H9 (cell line): ENCODE measurements around the gene ASB8. TPM values are rescaled to one million over a fixed set of nuclear protein-coding genes. Genes with fewer than 3 reads are reported as not detected.

Source experiments
- DNase-seq: peaks from one replicate; pipeline ENCODE4 v3.0.0-alpha.2; 2017
- H2AFZ ChIP-seq: one replicate; pipeline ENCODE4 v1.6.1; 2013; ENCODE audit warnings: mild to moderate bottlenecking, low read length, control low read depth, moderate library complexity
- H2AK5ac ChIP-seq: 2 replicates; pipeline ENCODE4 v1.6.1; 2013; ENCODE audit warnings: low read length, control low read depth, mixed read lengths; ENCODE audit not compliant: insufficient read length
- H2BK120ac ChIP-seq: one replicate; pipeline ENCODE4 v1.6.1; 2013; ENCODE audit warnings: low read depth, mild to moderate bottlenecking, low read length, control low read depth, inconsistent platforms; ENCODE audit not compliant: poor library complexity, severe bottlenecking
- H2BK12ac ChIP-seq: 2 replicates; pipeline ENCODE4 v1.6.1; 2013; ENCODE audit warnings: low read length, control low read depth, mixed read lengths, low read depth; ENCODE audit not compliant: insufficient read length
- H2BK15ac ChIP-seq: 2 replicates; pipeline ENCODE4 v1.6.1; 2013; ENCODE audit warnings: low read depth, low read length, control low read depth
- H2BK20ac ChIP-seq: one replicate; pipeline ENCODE4 v1.6.1; 2013; ENCODE audit warnings: low read depth, mild to moderate bottlenecking, low read length, control low read depth, inconsistent platforms; ENCODE audit not compliant: poor library complexity, severe bottlenecking
- H2BK5ac ChIP-seq: 2 replicates; pipeline ENCODE4 v1.6.1; 2013; ENCODE audit warnings: low read length, control low read depth, mixed read lengths; ENCODE audit not compliant: insufficient read length
- H3K14ac ChIP-seq: 2 replicates; pipeline ENCODE4 v1.6.1; 2013; ENCODE audit warnings: low read length, control low read depth; ENCODE audit not compliant: insufficient read depth
- H3K18ac ChIP-seq: 2 replicates; pipeline ENCODE4 v1.6.1; 2013; ENCODE audit warnings: low read depth, mild to moderate bottlenecking, mixed read lengths, low read length, control low read depth; ENCODE audit not compliant: insufficient read length
- H3K23ac ChIP-seq: 2 replicates; pipeline ENCODE4 v1.6.1; 2013; ENCODE audit warnings: low read length, control low read depth, mixed read lengths, low read depth; ENCODE audit not compliant: insufficient read length
- H3K23me2 ChIP-seq: 2 replicates; pipeline ENCODE4 v1.6.1; 2013; ENCODE audit warnings: low read depth, mild to moderate bottlenecking, mixed read lengths, low read length, control low read depth; ENCODE audit not compliant: insufficient read length, poor library complexity, severe bottlenecking
- H3K27ac ChIP-seq: 2 replicates; pipeline ENCODE4 v1.5.1; 2013; ENCODE audit warnings: low read length, control low read depth, mixed read lengths, low read depth; ENCODE audit not compliant: insufficient read length
- H3K27me3 ChIP-seq: 2 replicates; pipeline ENCODE4 v1.6.1; 2013; ENCODE audit warnings: low read length, control low read depth, inconsistent platforms; ENCODE audit not compliant: insufficient read depth
- H3K4ac ChIP-seq: 2 replicates; pipeline ENCODE4 v1.6.1; 2013; ENCODE audit warnings: low read depth, mild to moderate bottlenecking, control low read depth, inconsistent platforms, low read length, moderate library complexity
- H3K4me1 ChIP-seq: 2 replicates; pipeline ENCODE4 v1.6.1; 2013; ENCODE audit warnings: low read length, control low read depth, inconsistent platforms; ENCODE audit not compliant: insufficient read depth
- H3K4me2 ChIP-seq: 2 replicates; pipeline ENCODE4 v1.6.1; 2013; ENCODE audit warnings: low read length, control low read depth, mixed read lengths; ENCODE audit not compliant: insufficient read length, insufficient read depth
- H3K56ac ChIP-seq: 2 replicates; pipeline ENCODE4 v1.6.1; 2013; ENCODE audit warnings: low read depth, mild to moderate bottlenecking, mixed read lengths, low read length, control low read depth; ENCODE audit not compliant: insufficient read length
- H3K79me1 ChIP-seq: 2 replicates; pipeline ENCODE4 v1.6.1; 2013; ENCODE audit warnings: low read depth, mild to moderate bottlenecking, moderate library complexity, low read length, control low read depth, inconsistent platforms; ENCODE audit not compliant: insufficient read depth, poor library complexity, severe bottlenecking
- H3K79me2 ChIP-seq: 2 replicates; pipeline ENCODE4 v1.6.1; 2013; ENCODE audit warnings: low read length, control low read depth, inconsistent platforms; ENCODE audit not compliant: insufficient read depth
- H3K9ac ChIP-seq: 2 replicates; pipeline ENCODE4 v1.6.1; 2013; ENCODE audit warnings: low read length, control low read depth, mixed read lengths; ENCODE audit not compliant: insufficient read length; ENCODE audit errors: extremely low read depth
- H3K9me3 ChIP-seq: one replicate; pipeline ENCODE4 v1.6.1; 2013; ENCODE audit warnings: low read depth, low read length, inconsistent platforms; ENCODE audit not compliant: control insufficient read depth
- H3T11ph ChIP-seq: one replicate; pipeline ENCODE4 v1.6.1; 2013; ENCODE audit warnings: mild to moderate bottlenecking, low read length, control low read depth, inconsistent platforms
- H4K20me1 ChIP-seq: one replicate; pipeline ENCODE4 v1.6.1; 2013; ENCODE audit not compliant: control insufficient read depth, insufficient read length, insufficient read depth
- H4K5ac ChIP-seq: 2 replicates; pipeline ENCODE4 v1.6.1; 2013; ENCODE audit warnings: low read depth, mild to moderate bottlenecking, mixed read lengths, low read length, control low read depth; ENCODE audit not compliant: insufficient read length
- H4K8ac ChIP-seq: replicated peaks from 2 replicates; pipeline ENCODE4 v1.6.1; 2013; ENCODE audit warnings: low read length, control low read depth, mixed read lengths, low read depth; ENCODE audit not compliant: insufficient read length
- H4K91ac ChIP-seq: 2 replicates; pipeline ENCODE4 v1.6.1; 2013; ENCODE audit warnings: low read depth, mild to moderate bottlenecking, moderate library complexity, mixed read lengths, low read length, control low read depth; ENCODE audit not compliant: insufficient read length
- H3K27ac Mint-ChIP-seq, 3 experiments: 2 replicates in 2 of 3; 3 replicates in 1 of 3; pipeline ENCODE4 v1.8.0; 2020 to 2021; ENCODE audit warnings: mixed read lengths in 3 of 3, mild to moderate bottlenecking in 1 of 3, moderate library complexity in 1 of 3
- H3K27me3 Mint-ChIP-seq: 2 replicates; pipeline ENCODE4 v1.8.0; 2021; ENCODE audit warnings: low read depth, mild to moderate bottlenecking, moderate library complexity, mixed read lengths
- H3K36me3 Mint-ChIP-seq, 3 experiments: 2 replicates in 2 of 3; 3 replicates in 1 of 3; pipeline ENCODE4 v1.8.0; 2020 to 2021; ENCODE audit warnings: low read depth in 3 of 3, mixed read lengths in 3 of 3; ENCODE audit not compliant: insufficient read depth in 1 of 3
- H3K4me1 Mint-ChIP-seq, 2 experiments: 2 replicates each; pipeline ENCODE4 v1.8.0; 2020; ENCODE audit warnings: mixed read lengths in 2 of 2
- H3K4me3 Mint-ChIP-seq, 2 experiments: 2 replicates in 1 of 2; 3 replicates in 1 of 2; pipeline ENCODE4 v1.8.0; 2020 to 2021; ENCODE audit warnings: mild to moderate bottlenecking in 2 of 2, mixed read lengths in 2 of 2, moderate library complexity in 1 of 2
- H3K9me3 Mint-ChIP-seq, 2 experiments: 2 replicates in 1 of 2; 3 replicates in 1 of 2; pipeline ENCODE4 v1.8.0; 2020; ENCODE audit warnings: mild to moderate bottlenecking in 2 of 2, mixed read lengths in 2 of 2, moderate library complexity in 1 of 2
- CTCF ChIP-seq: fragments of 200-600 bp; sonication (generic); conservative IDR thresholded peaks from 3 replicates; pipeline ENCODE4 v1.8.0; 2021; ENCODE audit warnings: antibody characterized with exemption, mild to moderate bottlenecking
- WGBS: extraction: QIAGEN DNeasy Blood & Tissue Kit; methylation state at CpG from one replicate; pipeline ENCODE4 v1.1.7; 2013; ENCODE audit warnings: missing lambda C conversion rate, low lambda C conversion rate, mixed read lengths; ENCODE audit not compliant: insufficient read length; ENCODE audit errors: extremely low coverage; 5-methylcytosine and 5-hydroxymethylcytosine counted together
- total RNA-seq: library from RNA; stranded (reverse); gene quantifications from 2 replicates; pipeline ENCODE4 v1.2.1, GENCODE V29; 2021

ASB8 gene
- total RNA-seq, 1 experiment from 2014 or later: 10.9 TPM

GRCh38 chr12:48192861-48193260, 35.5 kb upstream of the ASB8 start:
- no peak for TF ChIP-seq CTCF
- Histone ChIP-seq H4K8ac (no peak overlapping the region), H4K20me1 (no peaks in the 10 kb centered on the region), H3K9me3 (no peaks in the 10 kb centered on the region), H3K27ac (no peak overlapping the region), H3K56ac (no peak overlapping the region), H3K4ac (no peak overlapping the region), H2BK5ac (no peak overlapping the region), H3K23me2 (no peaks in the 10 kb centered on the region), H3K9ac (no peak overlapping the region), H2BK12ac (no peak overlapping the region), H3K27me3 (no peaks in the 10 kb centered on the region), H3K4me1 (no peaks in the 10 kb centered on the region), H3K14ac (no peak overlapping the region), H3K23ac (no peak overlapping the region), H2BK120ac (no peak overlapping the region), H2AFZ (no peak overlapping the region), H3T11ph (no peak overlapping the region), H3K79me2 (no peaks in the 10 kb centered on the region), H3K4me2 (no peak overlapping the region), H2BK15ac (no peak overlapping the region), H2AK5ac (no peak overlapping the region), H4K5ac (no peak overlapping the region), H4K91ac (no peak overlapping the region), H3K79me1 (no peaks in the 10 kb centered on the region), H3K18ac (no peak overlapping the region), H2BK20ac (no peak overlapping the region)
- Mint-ChIP-seq H3K4me3 (no peak overlapping the region), H3K27ac (no peak overlapping the region), H3K9me3 (no peaks in the 10 kb centered on the region), H3K36me3 (no peaks in the 10 kb centered on the region), H3K27me3 (peaks cover 79% of the 10 kb centered on the region), H3K4me1 (peaks cover 7 to 9% of the 10 kb centered on the region in 2 experiments; a peak in 2 of 4 replicates)
- no peak for DNase-seq
- no CpG with 5 or more reads among the region's 1 CpG for WGBS
